HUES48 (cell line): Measurements from ENCODE around the gene AEBP2.

ENCODE experiments used
- H3K27ac ChIP-seq: one replicate; pipeline ENCODE4 v1.7.0; 2013; ENCODE audit warnings: low read depth, low read length, inconsistent platforms
- H3K27me3 ChIP-seq: 2 replicates; pipeline ENCODE4 v1.6.1; 2013; ENCODE audit warnings: mild to moderate bottlenecking, low read length; ENCODE audit not compliant: control insufficient read depth, insufficient read depth
- H3K36me3 ChIP-seq: 2 replicates; pipeline ENCODE4 v1.6.1; 2013; ENCODE audit warnings: low read length; ENCODE audit not compliant: control insufficient read depth, insufficient read depth
- H3K4me1 ChIP-seq: 2 replicates; pipeline ENCODE4 v1.6.1; 2013; ENCODE audit warnings: mild to moderate bottlenecking, low read length; ENCODE audit not compliant: control insufficient read depth, insufficient read depth
- H3K4me3 ChIP-seq: 2 replicates; pipeline ENCODE4 v1.5.1; 2013; ENCODE audit warnings: mild to moderate bottlenecking, low read depth, low read length
- H3K9ac ChIP-seq: 2 replicates; pipeline ENCODE4 v1.6.1; 2013; ENCODE audit warnings: mild to moderate bottlenecking, low read depth, low read length, moderate library complexity
- H3K9me3 ChIP-seq: 2 replicates; pipeline ENCODE4 v1.6.1; 2013; ENCODE audit warnings: low read length; ENCODE audit not compliant: control insufficient read depth, insufficient read depth

AEBP2 gene

GRCh38 chr12:19440916-19441315 lies 1.6 kb downstream of the AEBP2 start:
- peaks cover 26% of the 10 kb centered on the region for H3K36me3 ChIP-seq
- peak overlapping the region; percentile 88 for H3K27ac ChIP-seq
- H3K9ac ChIP-seq = peak overlapping the region; percentile 87
- peaks cover 38% of the 10 kb centered on the region for H3K4me1 ChIP-seq
- H3K4me3 ChIP-seq = peak overlapping the region; percentile 99
- no peaks in the 10 kb centered on the region for H3K27me3 ChIP-seq
- H3K9me3 ChIP-seq = no peaks in the 10 kb centered on the region

- peaks cover 36% of the 10 kb centered on the region for H3K36me3 ChIP-seq
- H3K9ac ChIP-seq = no peak overlapping the region
- no peaks in the 10 kb centered on the region for H3K27me3 ChIP-seq
- no peaks in the 10 kb centered on the region for H3K9me3 ChIP-seq
- H3K27ac ChIP-seq = no peak overlapping the region
- H3K4me1 ChIP-seq = peaks cover 31% of the 10 kb centered on the region
- H3K4me3 ChIP-seq = peak overlapping the region; percentile 99
Observed at GRCh38 chr12:19443585-19443984, 4.3 kb downstream of the AEBP2 start.

- no peaks in the 10 kb centered on the region for H3K27me3 ChIP-seq
- no peak overlapping the region for H3K27ac ChIP-seq
- no peak overlapping the region for H3K9ac ChIP-seq
- H3K9me3 ChIP-seq = no peaks in the 10 kb centered on the region
- peaks cover 38% of the 10 kb centered on the region for H3K36me3 ChIP-seq
- peaks cover 26% of the 10 kb centered on the region for H3K4me1 ChIP-seq
- peak overlapping the region; percentile 99 for H3K4me3 ChIP-seq
Observed at GRCh38 chr12:19444097-19444496, 4.8 kb downstream of the AEBP2 start.

GRCh38 chr12:19447386-19447785 lies 8.1 kb downstream of the AEBP2 start:
- H3K4me1 ChIP-seq = peaks cover 39% of the 10 kb centered on the region
- no peaks in the 10 kb centered on the region for H3K9me3 ChIP-seq
- 0 out of 2 replicates have a peak overlapping the region, but pooled peaks have one; percentile 8 for H3K4me3 ChIP-seq
- peak overlapping the region; percentile 2 for H3K27ac ChIP-seq
- no peak overlapping the region for H3K9ac ChIP-seq
- H3K27me3 ChIP-seq = no peaks in the 10 kb centered on the region
- H3K36me3 ChIP-seq = peaks cover 34% of the 10 kb centered on the region

GRCh38 chr12:19449814-19450213 lies 10.5 kb downstream of the AEBP2 start:
- peaks cover 19% of the 10 kb centered on the region; the same call in 1 of the 2 replicates for H3K36me3 ChIP-seq
- H3K9ac ChIP-seq = no peak overlapping the region
- H3K27ac ChIP-seq = no peak overlapping the region
- H3K4me3 ChIP-seq = no peak overlapping the region
- peaks cover 35% of the 10 kb centered on the region for H3K4me1 ChIP-seq
- no peaks in the 10 kb centered on the region for H3K27me3 ChIP-seq
- no peaks in the 10 kb centered on the region for H3K9me3 ChIP-seq

- Histone ChIP-seq H3K9me3 (no peaks in the 10 kb centered on the region), H3K27me3 (no peaks in the 10 kb centered on the region), H3K4me3 (no peak overlapping the region), H3K4me1 (peaks cover 34% of the 10 kb centered on the region), H3K27ac (no peak overlapping the region), H3K9ac (no peak overlapping the region), H3K36me3 (peaks cover 19% of the 10 kb centered on the region; the same call in 1 of the 2 replicates)
Observed at GRCh38 chr12:19450362-19450761, 11.1 kb downstream of the AEBP2 start.

GRCh38 chr12:19451196-19451595 lies 11.9 kb downstream of the AEBP2 start:
- H3K36me3 ChIP-seq = peaks cover 17% of the 10 kb centered on the region
- H3K27ac ChIP-seq = no peak overlapping the region
- no peak overlapping the region for H3K9ac ChIP-seq
- peaks cover 34% of the 10 kb centered on the region for H3K4me1 ChIP-seq
- H3K4me3 ChIP-seq = no peak overlapping the region
- H3K9me3 ChIP-seq = no peaks in the 10 kb centered on the region
- H3K27me3 ChIP-seq = no peaks in the 10 kb centered on the region

- H3K4me1 ChIP-seq = peaks cover 40% of the 10 kb centered on the region
- no peak overlapping the region for H3K9ac ChIP-seq
- peaks cover 17% of the 10 kb centered on the region for H3K36me3 ChIP-seq
- H3K27me3 ChIP-seq = no peaks in the 10 kb centered on the region
- no peak overlapping the region for H3K27ac ChIP-seq
- no peaks in the 10 kb centered on the region for H3K9me3 ChIP-seq
- H3K4me3 ChIP-seq = no peak overlapping the region
Observed at GRCh38 chr12:19453961-19454360, 14.7 kb downstream of the AEBP2 start.

- Histone ChIP-seq H3K27me3 (no peaks in the 10 kb centered on the region), H3K4me3 (no peak overlapping the region), H3K9me3 (no peaks in the 10 kb centered on the region), H3K36me3 (peaks cover 17% of the 10 kb centered on the region), H3K9ac (no peak overlapping the region), H3K4me1 (peaks cover 32% of the 10 kb centered on the region), H3K27ac (no peak overlapping the region)
Observed at GRCh38 chr12:19454837-19455236, 15.5 kb downstream of the AEBP2 start.

GRCh38 chr12:19456176-19456575 lies 16.9 kb downstream of the AEBP2 start:
- H3K27me3 ChIP-seq = no peaks in the 10 kb centered on the region
- peaks cover 29% of the 10 kb centered on the region for H3K4me1 ChIP-seq
- H3K9ac ChIP-seq = no peak overlapping the region
- H3K27ac ChIP-seq = no peak overlapping the region
- peaks cover 17% of the 10 kb centered on the region for H3K36me3 ChIP-seq
- H3K9me3 ChIP-seq = no peaks in the 10 kb centered on the region
- no peak overlapping the region for H3K4me3 ChIP-seq

- Histone ChIP-seq H3K27me3 (no peaks in the 10 kb centered on the region), H3K36me3 (peaks cover 22% of the 10 kb centered on the region), H3K4me3 (no peak overlapping the region), H3K27ac (no peak overlapping the region), H3K4me1 (peaks cover 27% of the 10 kb centered on the region), H3K9me3 (no peaks in the 10 kb centered on the region), H3K9ac (no peak overlapping the region)
Observed at GRCh38 chr12:19457561-19457960, 18.3 kb downstream of the AEBP2 start.

- Histone ChIP-seq H3K27me3 (no peaks in the 10 kb centered on the region), H3K4me1 (peaks cover 24% of the 10 kb centered on the region), H3K4me3 (no peak overlapping the region), H3K27ac (no peak overlapping the region), H3K9ac (no peak overlapping the region), H3K36me3 (peaks cover 33% of the 10 kb centered on the region), H3K9me3 (no peaks in the 10 kb centered on the region)
Observed at GRCh38 chr12:19458733-19459132, 19.4 kb downstream of the AEBP2 start.
